Testis (tissue), 2 donors: ENCODE measurements around the gene PRKCA.

Experiments used
- POLR2A ChIP-seq: fragments of 450-650 bp; IDR thresholded peaks from one replicate; pipeline ENCODE4 v1.6.1; 2017; ENCODE audit warnings: antibody characterized with exemption, mild to moderate bottlenecking, moderate library complexity
- TF ChIP-seq, protein P1 (sequence below), 3 experiments: fragments of 450-650 bp in 2 of 3; fragments of 200-600 bp in 1 of 3; sonication (generic) in 1 of 3; IDR thresholded peaks; one replicate each; pipeline ENCODE4 v1.5.1; 2016 to 2019; ENCODE audit warnings: antibody characterized with exemption in 3 of 3, mild to moderate bottlenecking in 2 of 3, moderate library complexity in 1 of 3

- TF ChIP-seq POLR2A, result no peak
- TF ChIP-seq, protein P1, sequence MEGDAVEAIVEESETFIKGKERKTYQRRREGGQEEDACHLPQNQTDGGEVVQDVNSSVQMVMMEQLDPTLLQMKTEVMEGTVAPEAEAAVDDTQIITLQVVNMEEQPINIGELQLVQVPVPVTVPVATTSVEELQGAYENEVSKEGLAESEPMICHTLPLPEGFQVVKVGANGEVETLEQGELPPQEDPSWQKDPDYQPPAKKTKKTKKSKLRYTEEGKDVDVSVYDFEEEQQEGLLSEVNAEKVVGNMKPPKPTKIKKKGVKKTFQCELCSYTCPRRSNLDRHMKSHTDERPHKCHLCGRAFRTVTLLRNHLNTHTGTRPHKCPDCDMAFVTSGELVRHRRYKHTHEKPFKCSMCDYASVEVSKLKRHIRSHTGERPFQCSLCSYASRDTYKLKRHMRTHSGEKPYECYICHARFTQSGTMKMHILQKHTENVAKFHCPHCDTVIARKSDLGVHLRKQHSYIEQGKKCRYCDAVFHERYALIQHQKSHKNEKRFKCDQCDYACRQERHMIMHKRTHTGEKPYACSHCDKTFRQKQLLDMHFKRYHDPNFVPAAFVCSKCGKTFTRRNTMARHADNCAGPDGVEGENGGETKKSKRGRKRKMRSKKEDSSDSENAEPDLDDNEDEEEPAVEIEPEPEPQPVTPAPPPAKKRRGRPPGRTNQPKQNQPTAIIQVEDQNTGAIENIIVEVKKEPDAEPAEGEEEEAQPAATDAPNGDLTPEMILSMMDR (IDR thresholded peaks at IDR 0.05), result no peak
Measured at GRCh38 chr17:66589892-66590291, 287.5 kb downstream of the PRKCA start.
